CD4-positive, alpha-beta T cell treated with Interleukin-15 for 1 hour (primary cell): ENCODE measurements around the gene GNA14.
"Not testable (repeated sequence)": the region's sequence is repeated elsewhere in the genome, so short reads cannot be mapped to it uniquely, and the experiment has no call there.

ENCODE experiments used
- DNase-seq: peaks from one replicate; pipeline ENCODE4 v3.0.0-alpha.2; 2020

The GNA14 gene

GRCh38 chr9:77640741-77641580, 7.2 kb downstream of the GNA14 start:
- no peak for DNase-seq

- no peak for DNase-seq
These were observed 15.5 kb downstream of the GNA14 start for GRCh38 chr9:77632652-77633051.

GRCh38 chr9:77628864-77629263, 19.3 kb downstream of the GNA14 start:
- DNase-seq: not testable (repeated sequence)

- no peak for DNase-seq
These were observed 31.9 kb downstream of the GNA14 start for GRCh38 chr9:77616191-77616590.

- DNase-seq: no peak
These were observed 33.5 kb downstream of the GNA14 start for GRCh38 chr9:77614645-77615044.

- DNase-seq: no peak
These were observed 41.6 kb downstream of the GNA14 start for GRCh38 chr9:77606526-77606925.

GRCh38 chr9:77605449-77606220, 42.5 kb downstream of the GNA14 start:
- no peak for DNase-seq

- DNase-seq: no peak
These were observed 43.8 kb downstream of the GNA14 start for GRCh38 chr9:77604316-77604715.

GRCh38 chr9:77602852-77603251, 45.3 kb downstream of the GNA14 start:
- DNase-seq: no peak

GRCh38 chr9:77601476-77602099, 46.5 kb downstream of the GNA14 start:
- no peak for DNase-seq

GRCh38 chr9:77600810-77601209, 47.3 kb downstream of the GNA14 start:
- no peak for DNase-seq

GRCh38 chr9:77599492-77599891, 48.6 kb downstream of the GNA14 start:
- no peak for DNase-seq

- no peak for DNase-seq
These were observed 49.1 kb downstream of the GNA14 start for GRCh38 chr9:77598991-77599390.

GRCh38 chr9:77598524-77598923, 49.6 kb downstream of the GNA14 start:
- no peak for DNase-seq

- no peak for DNase-seq
These were observed 51.1 kb downstream of the GNA14 start for GRCh38 chr9:77597057-77597456.

- DNase-seq: no peak
These were observed 52.6 kb downstream of the GNA14 start for GRCh38 chr9:77595426-77596095.

- DNase-seq: no peak
These were observed 53.2 kb downstream of the GNA14 start for GRCh38 chr9:77594963-77595362.

- no peak for DNase-seq
These were observed 54.6 kb downstream of the GNA14 start for GRCh38 chr9:77593528-77593927.

- DNase-seq: no peak
These were observed 55.6 kb downstream of the GNA14 start for GRCh38 chr9:77592476-77592875.

- no peak for DNase-seq
These were observed 58.9 kb downstream of the GNA14 start for GRCh38 chr9:77589046-77589795.

GRCh38 chr9:77588271-77588937, 59.7 kb downstream of the GNA14 start:
- no peak for DNase-seq

GRCh38 chr9:77587851-77588250, 60.3 kb downstream of the GNA14 start:
- DNase-seq: no peak
